GM12865 (cell line): Measurements from ENCODE around the gene CREB5.

Experiments used
- DNase-seq: peaks from one replicate; pipeline ENCODE4 v3.0.0; 2010; ENCODE audit warnings: low read depth
- H3K4me3 ChIP-seq: 2 replicates; pipeline ENCODE4 v1.5.1; 2011; ENCODE audit warnings: mild to moderate bottlenecking, low read depth, low read length, control low read depth
- CTCF ChIP-seq: IDR thresholded peaks from 2 replicates; pipeline ENCODE4 v1.5.1; 2011; ENCODE audit warnings: low read length, control low read depth, low read depth, inconsistent platforms; ENCODE audit not compliant: insufficient read depth; ENCODE audit errors: missing control alignments

CREB5 gene

DNA sequence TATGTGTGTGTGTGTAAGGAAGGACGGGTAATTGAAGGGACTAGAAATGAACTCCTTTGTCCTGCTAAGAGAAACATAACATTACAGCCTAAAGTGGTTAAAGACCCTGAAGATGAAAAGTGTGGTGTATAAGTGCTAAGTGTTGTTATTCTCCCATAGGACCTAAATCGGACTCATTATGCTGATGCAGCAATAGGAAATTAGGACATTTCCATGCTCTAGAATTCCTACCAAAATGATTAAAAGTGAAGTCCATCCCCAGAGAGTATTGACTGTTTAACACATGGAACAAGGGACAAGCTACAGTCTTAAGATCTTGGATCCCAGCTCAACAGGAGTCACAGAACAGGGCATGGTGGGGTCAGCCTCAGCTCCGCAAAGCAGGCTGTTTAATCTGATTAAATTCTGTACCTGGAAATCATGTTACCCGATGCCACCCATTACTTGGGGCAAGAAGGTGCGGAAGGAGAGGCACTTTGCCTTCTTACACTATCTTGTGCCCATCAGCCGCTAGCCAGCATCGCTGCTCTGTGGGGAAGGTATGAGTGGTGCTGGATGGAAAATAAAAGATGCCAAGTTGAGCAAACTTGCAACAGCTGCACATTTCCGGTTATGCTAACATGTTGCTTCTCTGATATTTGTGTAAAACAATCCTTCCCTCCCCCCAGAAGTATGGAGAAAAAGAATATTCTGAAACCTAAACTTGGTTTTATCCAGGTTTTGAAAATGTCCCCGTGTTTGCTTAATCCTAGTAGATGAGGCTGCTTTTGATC, 100.5 kb downstream of the CREB5 start:
- TF ChIP-seq CTCF: no peak
- H3K4me3 ChIP-seq: no peak overlapping the region
- DNase-seq: no peak

GRCh38 chr7:28516390-28517172, 104.3 kb downstream of the CREB5 start:
- no peak for TF ChIP-seq CTCF
- H3K4me3 ChIP-seq: no peak overlapping the region
- DNase-seq: no peak

DNA sequence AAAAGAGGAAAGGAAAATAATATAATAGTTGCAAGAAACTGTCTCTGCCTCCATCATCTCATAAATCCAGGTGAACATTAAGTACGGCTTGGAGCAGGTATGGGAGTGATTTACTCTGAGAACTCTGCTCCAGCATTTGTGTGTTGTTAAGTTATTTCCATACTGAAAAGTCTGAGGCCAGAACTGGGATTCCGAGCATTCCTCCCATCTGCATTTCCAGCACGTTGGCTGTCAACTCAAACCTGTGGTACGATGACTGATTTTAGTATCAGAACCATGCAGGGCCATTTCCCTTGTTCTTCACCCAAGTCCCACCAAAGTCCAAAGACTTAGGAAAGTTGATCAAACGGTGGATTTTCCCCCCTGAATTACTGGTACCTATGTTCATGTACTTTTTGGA, 104.9 kb downstream of the CREB5 start:
- no peak overlapping the region for H3K4me3 ChIP-seq
- DNase-seq: no peak
- no peak for TF ChIP-seq CTCF

- no peak for DNase-seq
- TF ChIP-seq CTCF: no peak
- H3K4me3 ChIP-seq: no peak overlapping the region
These were observed 105.3 kb downstream of the CREB5 start for GRCh38 chr7:28517606-28518005.

GRCh38 chr7:28520074-28521015, 108.0 kb downstream of the CREB5 start:
- TF ChIP-seq CTCF: no peak
- no peak overlapping the region for H3K4me3 ChIP-seq
- DNase-seq: no peak

DNA sequence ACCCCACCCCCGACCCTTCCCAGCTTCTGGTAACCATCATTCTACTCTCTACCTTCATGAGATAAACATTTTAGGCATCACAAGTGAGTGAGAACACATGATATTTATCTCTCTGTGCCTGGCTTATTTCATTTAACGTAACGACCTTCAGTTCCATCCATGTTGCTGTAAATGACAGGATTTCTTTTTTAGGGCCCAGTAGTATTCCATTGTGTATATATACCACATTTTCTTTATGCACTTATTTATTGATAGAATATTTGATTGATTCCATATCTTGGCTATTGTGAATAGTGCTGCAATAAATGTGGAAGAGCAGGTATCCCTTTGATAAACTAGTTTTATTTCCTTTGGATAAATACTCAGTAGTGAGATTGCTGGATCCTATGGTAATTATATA, 112.7 kb downstream of the CREB5 start:
- no peak overlapping the region for H3K4me3 ChIP-seq
- no peak for TF ChIP-seq CTCF

More for the DNA sequence above, 112.7 kb downstream of the CREB5 start:
- DNase-seq: no peak
